Neuronal stem cell (in vitro differentiated cells): ENCODE measurements around the gene NXN.
"Not testable (repeated sequence)": the region's sequence is repeated elsewhere in the genome, so short reads cannot be mapped to it uniquely, and the experiment has no call there.

ENCODE experiments used
- DNase-seq: peaks from one replicate; pipeline ENCODE4 v3.0.0-alpha.2; 2013; ENCODE audit warnings: low spot score
- H2AFZ ChIP-seq: one replicate; pipeline ENCODE4 v1.6.1; 2013; ENCODE audit warnings: mild to moderate bottlenecking, low read length, inconsistent platforms
- H2AK5ac ChIP-seq: 2 replicates; pipeline ENCODE4 v1.6.1; 2013; ENCODE audit warnings: low read depth, mild to moderate bottlenecking, inconsistent platforms, low read length, moderate library complexity, mixed read lengths
- H2BK120ac ChIP-seq: 2 replicates; pipeline ENCODE4 v1.6.1; 2013; ENCODE audit warnings: low read depth, mild to moderate bottlenecking, inconsistent platforms, low read length, moderate library complexity, mixed read lengths
- H2BK12ac ChIP-seq: one replicate; pipeline ENCODE4 v1.6.1; 2013; ENCODE audit warnings: low read length, inconsistent platforms
- H2BK15ac ChIP-seq: 2 replicates; pipeline ENCODE4 v1.6.1; 2013; ENCODE audit warnings: mild to moderate bottlenecking, low read length, inconsistent platforms, mixed read lengths
- H2BK5ac ChIP-seq: one replicate; pipeline ENCODE4 v1.6.1; 2013; ENCODE audit warnings: inconsistent platforms, mild to moderate bottlenecking, low read length, moderate library complexity
- H3K14ac ChIP-seq: one replicate; pipeline ENCODE4 v1.6.1; 2013; ENCODE audit warnings: low read length, inconsistent platforms
- H3K18ac ChIP-seq: 2 replicates; pipeline ENCODE4 v1.6.1; 2013; ENCODE audit warnings: low read length, inconsistent platforms
- H3K23ac ChIP-seq: 2 replicates; pipeline ENCODE4 v1.6.1; 2013; ENCODE audit warnings: low read depth, mild to moderate bottlenecking, mixed read lengths, low read length, inconsistent platforms; ENCODE audit not compliant: poor library complexity
- H3K27ac ChIP-seq: replicated peaks from 3 replicates; pipeline ENCODE4 v1.5.1; 2013; ENCODE audit warnings: low read length, inconsistent platforms
- H3K27me3 ChIP-seq, 3 experiments: 2 replicates each; pipeline ENCODE4 v1.6.1; 2013; ENCODE audit warnings: low read length in 3 of 3, mild to moderate bottlenecking in 2 of 3, inconsistent platforms in 1 of 3, low read depth in 1 of 3, mixed read lengths in 1 of 3, moderate library complexity in 1 of 3; ENCODE audit not compliant: control insufficient read depth in 3 of 3, insufficient read depth in 3 of 3
- H3K36me3 ChIP-seq, 2 donors: replicated peaks in 1 of 2; 2 replicates each; pipeline ENCODE4 v1.6.1; 2013; ENCODE audit warnings: low read length in 2 of 2; ENCODE audit not compliant: control insufficient read depth in 2 of 2, insufficient read depth in 2 of 2
- H3K4ac ChIP-seq: 2 replicates; pipeline ENCODE4 v1.6.1; 2013; ENCODE audit warnings: inconsistent platforms, mild to moderate bottlenecking, low read length, moderate library complexity
- H3K4me1 ChIP-seq, 2 donors: 1 replicate in 1 of 2; 2 replicates in 1 of 2; pipeline ENCODE4 v1.6.1; 2013; ENCODE audit warnings: low read length in 2 of 2, low read depth in 1 of 2; ENCODE audit not compliant: control insufficient read depth in 2 of 2, insufficient read depth in 1 of 2
- H3K4me2 ChIP-seq: one replicate; pipeline ENCODE4 v1.6.1; 2013; ENCODE audit warnings: mild to moderate bottlenecking, low read length, inconsistent platforms; ENCODE audit not compliant: insufficient read depth, poor library complexity, severe bottlenecking
- H3K4me3 ChIP-seq, 2 donors: 2 replicates each; pipeline ENCODE4 v1.5.1; 2013; ENCODE audit warnings: low read length in 2 of 2, mild to moderate bottlenecking in 2 of 2, inconsistent platforms in 1 of 2, moderate library complexity in 1 of 2
- H3K79me1 ChIP-seq: one replicate; pipeline ENCODE4 v1.6.1; 2013; ENCODE audit warnings: low read depth, mild to moderate bottlenecking, inconsistent platforms, low read length, moderate library complexity
- H3K9ac ChIP-seq: one replicate; pipeline ENCODE4 v1.6.1; 2013; ENCODE audit warnings: mild to moderate bottlenecking, low read depth, low read length, inconsistent platforms; ENCODE audit not compliant: poor library complexity
- H3K9me3 ChIP-seq, 2 donors: replicated peaks in 1 of 2; 2 replicates each; pipeline versions ENCODE3 to v1.6.1; 2013; ENCODE audit warnings: low read length in 2 of 2, mild to moderate bottlenecking in 2 of 2, inconsistent platforms in 1 of 2, low read depth in 1 of 2, mixed read lengths in 1 of 2, moderate library complexity in 1 of 2; ENCODE audit not compliant: control insufficient read depth in 2 of 2, insufficient read depth in 1 of 2
- H4K8ac ChIP-seq: one replicate; pipeline ENCODE4 v1.6.1; 2013; ENCODE audit warnings: low read depth, mild to moderate bottlenecking, inconsistent platforms, low read length, moderate library complexity
- H4K91ac ChIP-seq: one replicate; pipeline ENCODE4 v1.6.1; 2013; ENCODE audit warnings: low read length, low read depth, mild to moderate bottlenecking, inconsistent platforms; ENCODE audit not compliant: poor library complexity
- WGBS, 2 donors: extraction: QIAGEN DNeasy Blood & Tissue Kit; methylation state at CpG; one replicate each; pipeline ENCODE4 v1.1.7; 2013; ENCODE audit warnings: missing lambda C conversion rate in 2 of 2, mixed read lengths in 1 of 2; ENCODE audit not compliant: insufficient read length in 2 of 2, insufficient replicate concordance in 1 of 2; ENCODE audit errors: extremely low coverage in 2 of 2; 5-methylcytosine and 5-hydroxymethylcytosine counted together

Gene NXN

DNA sequence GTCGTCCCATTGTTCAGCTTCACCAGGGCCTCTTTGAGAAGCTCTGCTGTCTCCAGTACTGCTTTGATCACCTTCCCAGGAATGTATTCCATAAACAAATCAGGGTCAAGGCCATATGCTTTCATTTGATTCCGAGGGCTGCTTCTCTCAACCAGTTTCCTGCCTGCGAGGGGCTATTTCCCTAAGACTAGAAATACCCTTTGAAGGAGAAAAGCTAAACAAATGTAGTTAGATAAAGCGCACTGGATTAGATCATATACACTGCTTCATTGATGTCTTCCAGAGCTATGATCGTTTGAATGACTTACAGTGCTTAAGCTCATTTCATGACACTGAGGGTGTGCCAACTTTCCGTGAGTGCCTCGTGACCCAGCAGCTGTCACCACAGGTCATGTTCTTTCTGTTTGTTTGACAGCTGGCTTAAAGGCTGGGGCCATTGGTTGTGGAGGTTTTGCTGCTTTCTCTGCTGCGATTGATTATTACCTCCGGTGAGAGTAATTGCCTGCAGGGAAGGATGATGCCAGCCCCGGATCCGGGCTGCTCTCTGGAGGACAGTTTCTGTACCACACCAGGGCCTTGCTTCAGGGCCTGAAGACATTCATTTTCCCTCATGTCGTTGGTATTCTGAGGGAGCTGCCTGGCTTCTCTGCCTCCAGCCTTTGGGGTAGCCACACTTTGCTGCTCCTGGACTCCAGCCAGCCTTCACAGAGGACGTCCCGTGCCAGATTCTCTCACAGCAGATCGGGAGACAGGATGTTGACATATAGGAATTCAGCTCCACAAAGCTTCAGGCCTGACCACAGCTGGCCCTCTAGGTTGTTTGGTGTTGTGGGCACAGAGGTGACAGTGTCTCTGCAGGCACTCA is 21.3 kb upstream of the NXN start:
- Histone ChIP-seq H3K18ac (no peak overlapping the region), H3K9ac (no peak overlapping the region), H3K36me3 (peaks cover 46 to 66% of the 10 kb centered on the region in 2 donors), H3K14ac (no peak overlapping the region), H3K23ac (no peak overlapping the region), H2BK12ac (no peak overlapping the region), H3K4ac (no peak overlapping the region), H3K9me3 (no peaks in the 10 kb centered on the region), H2BK5ac (no peak overlapping the region), H3K27me3 (no peaks in the 10 kb centered on the region), H3K4me1 (peaks cover 3% of the 10 kb centered on the region in 2 donors), H3K27ac (no peak overlapping the region), H3K4me2 (no peak overlapping the region), H2AK5ac (no peak overlapping the region), H4K91ac (no peak overlapping the region), H2BK15ac (no peak overlapping the region), H2BK120ac (no peak overlapping the region), H3K79me1 (peaks cover 4% of the 10 kb centered on the region), H4K8ac (no peak overlapping the region), H2AFZ (no peak overlapping the region), H3K4me3 (no peak overlapping the region)
- DNase-seq: no peak
- no CpG with 5 or more reads among the region's 15 CpGs for WGBS, 2 donors

DNA sequence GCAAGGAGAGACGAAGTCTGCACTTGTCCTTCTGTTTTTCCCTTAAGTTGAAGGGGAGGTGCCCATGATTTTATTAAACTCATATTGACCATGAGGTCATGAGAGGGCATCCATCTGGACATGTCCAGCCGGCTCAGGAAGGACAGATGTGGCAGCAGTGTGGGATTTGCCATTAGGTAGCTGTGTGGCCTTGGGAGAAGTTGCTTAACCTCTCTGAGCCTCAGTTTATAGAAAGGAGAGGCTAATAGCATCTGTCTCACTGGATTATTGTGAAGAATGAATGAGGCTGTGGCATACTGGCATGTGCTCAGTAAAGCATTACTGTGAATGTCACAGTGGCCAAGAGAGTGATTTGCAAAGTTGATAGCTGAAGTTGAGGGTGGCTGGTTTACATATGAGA is 18.5 kb upstream of the NXN start:
- Histone ChIP-seq H3K23ac (no peak overlapping the region), H3K4me3 (peak overlapping the region in 1 of 2 donors; percentile 100), H3K27me3 (no peaks in the 10 kb centered on the region), H2AFZ (no peak overlapping the region), H3K27ac (no peak overlapping the region), H2AK5ac (no peak overlapping the region), H3K14ac (no peak overlapping the region), H2BK5ac (no peak overlapping the region), H3K9me3 (no peaks in the 10 kb centered on the region), H3K79me1 (peaks cover 4% of the 10 kb centered on the region), H2BK15ac (no peak overlapping the region), H3K18ac (no peak overlapping the region), H3K4me2 (no peak overlapping the region), H3K36me3 (peaks cover 27 to 39% of the 10 kb centered on the region in 2 donors), H2BK12ac (no peak overlapping the region), H3K4me1 (peaks cover 3% of the 10 kb centered on the region in 2 donors), H4K91ac (no peak overlapping the region), H3K9ac (no peak overlapping the region), H4K8ac (no peak overlapping the region), H2BK120ac (no peak overlapping the region), H3K4ac (no peak overlapping the region)
- no peak for DNase-seq
- no CpG with 5 or more reads among the region's 2 CpGs for WGBS, 2 donors

DNA sequence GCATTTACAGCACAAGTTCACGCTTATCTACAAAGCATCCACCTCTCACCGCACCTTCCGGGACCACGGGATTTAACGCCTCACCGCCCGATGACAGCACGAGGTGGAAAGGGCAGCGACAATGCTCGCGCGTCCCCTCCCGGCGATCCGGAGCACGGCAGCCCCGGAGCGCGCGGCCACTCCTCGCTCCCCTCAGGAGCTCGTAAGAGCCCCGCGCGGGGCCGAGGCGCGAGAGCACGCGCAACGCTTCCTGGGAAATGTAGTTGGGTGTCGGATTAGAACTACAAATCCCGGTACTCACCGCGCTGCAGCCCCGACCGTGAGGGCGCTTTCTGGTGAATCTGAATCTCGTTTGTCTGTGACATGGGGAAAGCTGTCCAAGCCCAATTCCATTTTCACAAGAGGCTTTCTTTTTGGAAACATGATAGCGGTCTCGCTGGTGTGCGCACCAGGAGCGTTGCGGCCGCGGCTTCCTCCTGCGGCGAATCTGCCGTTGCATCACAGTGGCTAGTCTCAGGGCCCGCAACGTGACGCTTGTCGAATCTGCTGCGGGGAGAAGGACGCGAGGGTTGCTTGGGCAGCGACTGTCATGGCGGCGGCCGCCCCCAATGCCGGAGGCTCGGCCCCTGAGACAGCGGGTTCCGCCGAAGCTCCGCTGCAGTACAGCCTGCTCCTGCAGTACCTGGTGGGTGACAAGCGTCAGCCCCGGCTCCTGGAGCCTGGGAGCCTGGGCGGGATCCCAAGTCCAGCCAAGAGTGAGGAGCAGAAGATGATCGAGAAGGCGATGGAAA is 17.2 kb upstream of the NXN start, which contains the start of gene TIMM22:
TSS of gene TIMM22 (plus strand) at position 576 of the 791 bp plus-strand sequence. CDS start at position 590, 14 bp downstream.
- Histone ChIP-seq H2BK12ac (no peak within 1 kb of the TSS), H4K91ac (no peak within 1 kb of the TSS), H3K4me3 (peak within 1 kb of the TSS; percentile 93 to 100), H3K14ac (peak within 1 kb of the TSS; percentile 98), H3K27me3 (no peaks in the 10 kb centered on the region), H3K79me1 (peaks cover 4% of the 10 kb centered on the region), H3K9me3 (no peaks in the 10 kb centered on the region), H3K18ac (peak within 1 kb of the TSS; percentile 94), H2BK120ac (peak within 1 kb of the TSS; percentile 6), H2AK5ac (peak within 1 kb of the TSS; percentile 90), H3K4ac (no peak within 1 kb of the TSS), H4K8ac (no peak within 1 kb of the TSS), H3K9ac (peak within 1 kb of the TSS; percentile 99), H2AFZ (peak within 1 kb of the TSS; percentile 100), H3K27ac (peak within 1 kb of the TSS; percentile 53), H2BK5ac (peak within 1 kb of the TSS; percentile 45), H3K4me1 (peaks cover 3% of the 10 kb centered on the region in 2 donors), H3K23ac (peak within 1 kb of the TSS; percentile 94), H3K4me2 (peak within 1 kb of the TSS; percentile 74), H3K36me3 (peaks cover 15 to 25% of the 10 kb centered on the region in 2 donors), H2BK15ac (peak within 1 kb of the TSS; percentile 28)
- no CpG with 5 or more reads among the region's 71 CpGs for WGBS, 2 donors
- peak; percentile 98 for DNase-seq

DNA sequence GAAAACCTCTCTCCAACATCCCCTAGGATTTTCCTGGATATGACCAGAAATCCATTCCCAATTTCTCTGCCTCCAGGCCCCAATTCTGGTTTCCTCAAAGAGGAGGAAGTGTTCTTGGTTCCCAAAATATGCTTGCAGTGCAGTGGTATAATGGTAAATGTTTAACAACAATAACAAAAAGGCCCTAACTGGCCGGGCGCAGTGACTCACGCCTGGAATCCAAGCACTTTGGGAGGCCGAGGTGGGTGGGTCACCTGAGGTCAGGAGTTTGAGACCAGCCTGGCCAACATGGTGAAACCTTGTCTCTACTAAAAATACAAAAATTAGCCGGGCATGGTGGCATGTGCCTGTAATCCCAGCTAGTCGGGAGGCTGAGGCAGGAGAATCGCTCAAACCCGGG is 15.7 kb upstream of the NXN start:
- H3K27ac ChIP-seq, H2BK120ac ChIP-seq, H2BK12ac ChIP-seq, H2AFZ ChIP-seq, H2BK15ac ChIP-seq, H4K8ac ChIP-seq, H3K9ac ChIP-seq, DNase-seq, H3K23ac ChIP-seq, H3K14ac ChIP-seq, H3K18ac ChIP-seq, H2AK5ac ChIP-seq, H3K4me1 ChIP-seq, H3K4me3 ChIP-seq, H3K79me1 ChIP-seq, H4K91ac ChIP-seq, H3K27me3 ChIP-seq, H2BK5ac ChIP-seq, H3K9me3 ChIP-seq, H3K4ac ChIP-seq, H3K4me2 ChIP-seq: not testable (repeated sequence)
- H3K36me3 ChIP-seq: peaks cover 6 to 11% of the 10 kb centered on the region in 2 donors
- WGBS, 2 donors: no CpG with 5 or more reads among the region's 8 CpGs
